ENCODE data around the gene CD200R1.

The CD200R1 gene

GRCh38 chr3:112884678-112885290 is 90.1 kb downstream of the CD200R1 start:
- no peak for DNase-seq

- no peak for DNase-seq
Measured at GRCh38 chr3:112881891-112882290, 93.0 kb downstream of the CD200R1 start.

GRCh38 chr3:112875561-112875960 is 99.3 kb downstream of the CD200R1 start:
- no peak for DNase-seq

GRCh38 chr3:112874725-112875124 is 100.2 kb downstream of the CD200R1 start:
- DNase-seq = no peak

GRCh38 chr3:112873632-112874031 is 101.3 kb downstream of the CD200R1 start:
- no peak for DNase-seq

- DNase-seq = no peak
Measured at GRCh38 chr3:112871735-112872134, 103.2 kb downstream of the CD200R1 start.
